Measurements from ENCODE around the gene ZNF749.

ZNF749 gene

DNA sequence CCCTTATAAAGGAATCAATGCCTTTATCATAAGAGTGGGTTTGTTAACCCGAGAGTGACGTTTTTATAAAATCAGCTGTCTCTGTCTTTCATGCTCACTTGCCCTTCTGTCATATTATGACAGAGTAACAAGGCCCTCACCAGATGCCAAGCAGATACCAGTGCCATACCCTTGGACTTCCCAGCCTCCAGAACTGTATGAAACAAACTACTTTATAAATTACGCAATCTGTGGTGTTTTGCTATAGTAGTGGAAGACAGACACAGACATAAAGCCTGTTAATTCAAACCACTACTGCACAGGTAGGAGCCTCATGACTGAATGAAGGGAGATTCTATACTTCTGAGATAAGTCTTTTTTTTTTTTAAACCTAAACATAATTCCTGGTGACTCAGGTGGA lies 17.2 kb downstream of the ZNF749 start:
- Histone ChIP-seq H3K9ac (ENCODE audit: low read length) (no peak overlapping the region), H3K27me3 (replicated peaks; ENCODE audit: insufficient read depth, low read length) (no peaks in the 10 kb centered on the region), H3K27ac (ENCODE audit: low read length) (no peak overlapping the region), H3K36me3 (replicated peaks; ENCODE audit: insufficient read depth, low read length) (no peaks in the 10 kb centered on the region), H4K20me1 (ENCODE audit: insufficient read depth, low read length) (no peaks in the 10 kb centered on the region), H2AFZ (ENCODE audit: low read length) (no peak overlapping the region), H3K4me2 (ENCODE audit: low read depth, low read length) (no peak overlapping the region), H3K9me2 (replicated peaks; ENCODE audit: insufficient read depth, low read length) (no peaks in the 10 kb centered on the region), H3F3A (ENCODE audit: insufficient read depth, low read length) (no peaks in the 10 kb centered on the region), H3K4me3 (ENCODE audit: low read length) (no peak overlapping the region), H3K9me3 (replicated peaks; ENCODE audit: insufficient read depth, low read length) (no peaks in the 10 kb centered on the region), H3K4me1 (ENCODE audit: low read length) (no peaks in the 10 kb centered on the region), H3K79me2 (ENCODE audit: low read length) (no peaks in the 10 kb centered on the region)
- TF ChIP-seq, protein P1, sequence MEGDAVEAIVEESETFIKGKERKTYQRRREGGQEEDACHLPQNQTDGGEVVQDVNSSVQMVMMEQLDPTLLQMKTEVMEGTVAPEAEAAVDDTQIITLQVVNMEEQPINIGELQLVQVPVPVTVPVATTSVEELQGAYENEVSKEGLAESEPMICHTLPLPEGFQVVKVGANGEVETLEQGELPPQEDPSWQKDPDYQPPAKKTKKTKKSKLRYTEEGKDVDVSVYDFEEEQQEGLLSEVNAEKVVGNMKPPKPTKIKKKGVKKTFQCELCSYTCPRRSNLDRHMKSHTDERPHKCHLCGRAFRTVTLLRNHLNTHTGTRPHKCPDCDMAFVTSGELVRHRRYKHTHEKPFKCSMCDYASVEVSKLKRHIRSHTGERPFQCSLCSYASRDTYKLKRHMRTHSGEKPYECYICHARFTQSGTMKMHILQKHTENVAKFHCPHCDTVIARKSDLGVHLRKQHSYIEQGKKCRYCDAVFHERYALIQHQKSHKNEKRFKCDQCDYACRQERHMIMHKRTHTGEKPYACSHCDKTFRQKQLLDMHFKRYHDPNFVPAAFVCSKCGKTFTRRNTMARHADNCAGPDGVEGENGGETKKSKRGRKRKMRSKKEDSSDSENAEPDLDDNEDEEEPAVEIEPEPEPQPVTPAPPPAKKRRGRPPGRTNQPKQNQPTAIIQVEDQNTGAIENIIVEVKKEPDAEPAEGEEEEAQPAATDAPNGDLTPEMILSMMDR (IDR thresholded peaks at IDR 0.05; ENCODE audit: low read length): no peak
- TF ChIP-seq EZH2 (optimal IDR thresholded peaks at IDR 0.05; ENCODE audit: low read depth, low read length) (no peak), EZH2phosphoT487 (IDR thresholded peaks at IDR 0.05; ENCODE audit: low read length) (no peak)
- DNase-seq: no peak

DNA sequence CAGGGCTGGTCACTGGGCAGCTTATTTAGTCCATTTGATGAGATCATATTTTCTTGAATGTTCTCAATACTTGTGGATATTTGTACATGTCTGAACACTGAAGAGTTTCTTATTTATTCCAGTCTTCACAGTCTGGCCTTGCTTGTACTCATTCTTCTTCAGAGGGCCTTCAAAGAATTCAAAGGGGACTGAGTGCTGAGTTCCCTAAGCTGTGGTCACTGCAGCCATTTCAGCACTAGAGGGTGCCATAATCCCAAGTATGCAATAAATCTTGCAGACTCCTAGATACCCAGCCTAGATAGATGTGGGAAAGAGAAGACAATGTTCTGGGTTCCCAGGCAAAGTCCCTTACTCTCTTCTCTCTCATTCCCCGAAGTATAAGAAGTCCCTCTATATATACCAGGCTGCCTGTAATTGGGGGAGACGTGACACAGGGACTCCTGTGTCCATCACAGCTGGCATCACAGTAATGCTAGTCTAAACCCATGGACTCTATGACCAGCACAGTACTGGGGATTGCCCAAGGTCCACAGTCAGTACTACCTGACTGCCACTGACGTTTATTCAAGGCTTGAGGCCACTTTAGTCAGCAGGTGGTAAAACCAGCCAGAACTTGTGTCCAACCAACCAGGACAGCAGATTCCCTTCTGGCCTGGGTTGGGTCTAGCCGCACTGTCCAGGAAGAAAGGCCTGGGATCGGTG lies 30.7 kb downstream of the ZNF749 start:
- H3K9me3 ChIP-seq (replicated peaks; ENCODE audit: insufficient read depth, low read length): no peaks in the 10 kb centered on the region
- DNase-seq: peak; percentile 57
- TF ChIP-seq, protein P1 (IDR thresholded peaks at IDR 0.05; ENCODE audit: low read length): peak; percentile 83
- no peak for TF ChIP-seq EZH2 (optimal IDR thresholded peaks at IDR 0.05; ENCODE audit: low read depth, low read length)

DNA sequence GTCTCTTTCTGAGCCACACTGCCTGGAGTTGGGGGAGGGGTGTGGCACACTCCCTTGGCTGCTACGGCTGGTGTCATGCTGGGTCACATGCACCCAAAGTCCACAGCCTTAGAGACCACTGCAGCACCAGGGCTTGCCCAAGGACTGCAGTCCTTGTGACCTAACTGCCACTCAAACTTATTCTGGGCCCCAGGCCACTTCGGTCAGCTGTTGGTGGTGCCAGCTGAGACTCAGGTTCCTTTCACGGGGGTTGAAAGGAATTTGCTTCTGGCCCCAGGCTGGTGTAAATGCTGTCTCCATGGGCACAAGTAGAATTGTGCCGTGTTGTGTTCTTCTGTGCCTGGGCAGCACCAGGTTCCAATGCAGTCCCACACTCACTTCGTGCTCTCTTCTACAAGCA lies 31.4 kb downstream of the ZNF749 start:
- DNase-seq: no peak
- H3F3A ChIP-seq (ENCODE audit: insufficient read depth, low read length): no peaks in the 10 kb centered on the region
- no peak overlapping the region for H3K27ac ChIP-seq (ENCODE audit: low read length)
- no peak overlapping the region for H3K4me2 ChIP-seq (ENCODE audit: low read depth, low read length)
- H3K36me3 ChIP-seq (replicated peaks; ENCODE audit: insufficient read depth, low read length): no peaks in the 10 kb centered on the region
- no peaks in the 10 kb centered on the region for H3K4me1 ChIP-seq (ENCODE audit: low read length)
- no peak overlapping the region for H2AFZ ChIP-seq (ENCODE audit: low read length)
- no peak overlapping the region for H3K4me3 ChIP-seq (ENCODE audit: low read length)
- no peaks in the 10 kb centered on the region for H3K79me2 ChIP-seq (ENCODE audit: low read length)
- H3K27me3 ChIP-seq (replicated peaks; ENCODE audit: insufficient read depth, low read length): no peaks in the 10 kb centered on the region
- H3K9me3 ChIP-seq (replicated peaks; ENCODE audit: insufficient read depth, low read length): no peaks in the 10 kb centered on the region
- TF ChIP-seq EZH2 (optimal IDR thresholded peaks at IDR 0.05; ENCODE audit: low read depth, low read length) (no peak), EZH2phosphoT487 (IDR thresholded peaks at IDR 0.05; ENCODE audit: low read length) (no peak)
- TF ChIP-seq, protein P1 (IDR thresholded peaks at IDR 0.05; ENCODE audit: low read length): no peak
- no peaks in the 10 kb centered on the region for H4K20me1 ChIP-seq (ENCODE audit: insufficient read depth, low read length)
- H3K9ac ChIP-seq (ENCODE audit: low read length): no peak overlapping the region
- H3K9me2 ChIP-seq (replicated peaks; ENCODE audit: insufficient read depth, low read length): no peaks in the 10 kb centered on the region

More for the DNA sequence above, 30.7 kb downstream of the ZNF749 start:
- no peaks in the 10 kb centered on the region for H3K4me1 ChIP-seq (ENCODE audit: low read length)
- H3K9me2 ChIP-seq (replicated peaks; ENCODE audit: insufficient read depth, low read length): no peaks in the 10 kb centered on the region
- no peaks in the 10 kb centered on the region for H3K79me2 ChIP-seq (ENCODE audit: low read length)
- H3K36me3 ChIP-seq (replicated peaks; ENCODE audit: insufficient read depth, low read length): no peaks in the 10 kb centered on the region
- no peaks in the 10 kb centered on the region for H4K20me1 ChIP-seq (ENCODE audit: insufficient read depth, low read length)
- no peaks in the 10 kb centered on the region for H3K27me3 ChIP-seq (replicated peaks; ENCODE audit: insufficient read depth, low read length)
- no peak overlapping the region for H3K27ac ChIP-seq (ENCODE audit: low read length)
- H3K4me3 ChIP-seq (ENCODE audit: low read length): no peak overlapping the region
- no peaks in the 10 kb centered on the region for H3F3A ChIP-seq (ENCODE audit: insufficient read depth, low read length)
- no peak overlapping the region for H3K9ac ChIP-seq (ENCODE audit: low read length)
- no peak overlapping the region for H2AFZ ChIP-seq (ENCODE audit: low read length)
- H3K4me2 ChIP-seq (ENCODE audit: low read depth, low read length): no peak overlapping the region
